ENCODE data around the gene NMNAT2.

GRCh38 chr1:183418696-183419095 is 516 bp upstream of the NMNAT2 start:
- TF ChIP-seq, protein P1, sequence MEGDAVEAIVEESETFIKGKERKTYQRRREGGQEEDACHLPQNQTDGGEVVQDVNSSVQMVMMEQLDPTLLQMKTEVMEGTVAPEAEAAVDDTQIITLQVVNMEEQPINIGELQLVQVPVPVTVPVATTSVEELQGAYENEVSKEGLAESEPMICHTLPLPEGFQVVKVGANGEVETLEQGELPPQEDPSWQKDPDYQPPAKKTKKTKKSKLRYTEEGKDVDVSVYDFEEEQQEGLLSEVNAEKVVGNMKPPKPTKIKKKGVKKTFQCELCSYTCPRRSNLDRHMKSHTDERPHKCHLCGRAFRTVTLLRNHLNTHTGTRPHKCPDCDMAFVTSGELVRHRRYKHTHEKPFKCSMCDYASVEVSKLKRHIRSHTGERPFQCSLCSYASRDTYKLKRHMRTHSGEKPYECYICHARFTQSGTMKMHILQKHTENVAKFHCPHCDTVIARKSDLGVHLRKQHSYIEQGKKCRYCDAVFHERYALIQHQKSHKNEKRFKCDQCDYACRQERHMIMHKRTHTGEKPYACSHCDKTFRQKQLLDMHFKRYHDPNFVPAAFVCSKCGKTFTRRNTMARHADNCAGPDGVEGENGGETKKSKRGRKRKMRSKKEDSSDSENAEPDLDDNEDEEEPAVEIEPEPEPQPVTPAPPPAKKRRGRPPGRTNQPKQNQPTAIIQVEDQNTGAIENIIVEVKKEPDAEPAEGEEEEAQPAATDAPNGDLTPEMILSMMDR (IDR thresholded peaks at IDR 0.05) = no peak
- no peak for TF ChIP-seq POLR2A (IDR thresholded peaks at IDR 0.05)

Data from body of pancreas (tissue), 4 donors.